K562 (cell line): ENCODE results near the gene MAGED4. TPM values are rescaled to one million over a fixed set of nuclear protein-coding genes. Genes with fewer than 3 reads are reported as not detected.

Source experiments
- ARNT ChIP-seq, 2 experiments: fragments of 450-650 bp; IDR thresholded peaks; 2 replicates each; pipeline ENCODE4 v1.6.1; 2016; ENCODE audit warnings: mild to moderate bottlenecking in 1 of 2
- CBX5 ChIP-seq: IDR thresholded peaks from 2 replicates; pipeline ENCODE4 v1.6.1; 2014; ENCODE audit warnings: low read depth, borderline replicate concordance
- CEBPG ChIP-seq, 3 experiments: fragments of 200-800 bp in 1 of 3; sonication (Bioruptor generic) in 1 of 3; sonication (generic) in 1 of 3; formaldehyde crosslinking in 1 of 3; IDR thresholded peaks in 2 of 3; conservative IDR thresholded peaks in 1 of 3; 2 replicates each; pipeline versions ENCODE4 v1.6.1 to v1.8.0; 2016 to 2022; ENCODE audit warnings: missing compliant biosample characterization in 2 of 3, missing genetic modification characterization in 2 of 3, mild to moderate bottlenecking in 1 of 3, missing genetic modification reagents in 1 of 3
- CHD1 ChIP-seq: fragments of 200-600 bp; sonication (generic); IDR thresholded peaks from one replicate; pipeline ENCODE4 v1.6.1; 2012; ENCODE audit warnings: mild to moderate bottlenecking, moderate library complexity, low read length, inconsistent platforms
- ILF3 ChIP-seq: fragments of 450-650 bp; IDR thresholded peaks from 2 replicates; pipeline ENCODE4 v1.6.1; 2018; ENCODE audit warnings: antibody characterized with exemption, mild to moderate bottlenecking, moderate library complexity, borderline replicate concordance
- NFIX ChIP-seq: fragments of 250-450 bp; sonication (Bioruptor Pico); IDR thresholded peaks from 2 replicates; pipeline ENCODE4 v1.4.0; 2020; ENCODE audit warnings: low read depth, mild to moderate bottlenecking, moderate library complexity
- NFXL1 ChIP-seq: fragments of 450-650 bp; formaldehyde crosslinking; IDR thresholded peaks from 2 replicates; pipeline ENCODE4 v1.4.0; 2021; ENCODE audit warnings: mild to moderate bottlenecking
- TBP ChIP-seq: optimal IDR thresholded peaks from 2 replicates; pipeline ENCODE3; 2011; ENCODE audit warnings: low read depth, low read length, improper control_type of control experiment
- TFAM ChIP-seq: fragments of 250-450 bp; sonication (Bioruptor Pico); conservative IDR thresholded peaks from 2 replicates; pipeline ENCODE4 v1.5.0; 2021; ENCODE audit warnings: mild to moderate bottlenecking, moderate library complexity
- YBX1 ChIP-seq: fragments of 450-650 bp; IDR thresholded peaks from 2 replicates; pipeline ENCODE4 v1.7.1; 2016; ENCODE audit warnings: mild to moderate bottlenecking
- ZNF318 ChIP-seq, 2 experiments: fragments of 450-650 bp; IDR thresholded peaks; 2 replicates each; pipeline ENCODE4 v1.6.1; 2016; ENCODE audit warnings: mild to moderate bottlenecking in 2 of 2, borderline replicate concordance in 1 of 2, low read depth in 1 of 2, moderate library complexity in 1 of 2
- polyA plus RNA-seq, 8 experiments: library from polyadenylated mRNA; depleted of rRNA in 4 of 8; stranded (reverse) in 5 of 8; unstranded in 3 of 8; fragments of >200 nt; fragmentation: Nextera tagmentation in 2 of 8; fragmentation: Illumina TruSeq in 1 of 8; extraction: Ambion mirVana in 2 of 8; extraction: Trizol in 1 of 8; gene quantifications; 2 replicates each; pipeline versions ENCODE4 v1.2.1 to v1.2.3, GENCODE V29; 2011 to 2014; ENCODE audit warnings: inconsistent platforms in 1 of 8, missing spikeins in 1 of 8
- total RNA-seq, 7 experiments: library from RNA; depleted of rRNA in 6 of 7; stranded (reverse); fragments of >200 nt in 6 of 7; fragmentation: Illumina TruSeq in 2 of 7; extraction: Trizol in 2 of 7; gene quantifications; 2 replicates each; pipeline versions ENCODE4 v1.2.1 to v1.2.3, GENCODE V29; 2011 to 2021; ENCODE audit warnings: low replicate concordance in 1 of 7

The MAGED4 gene
- total and polyA plus RNA-seq, 9 of the 15 experiments (the other 6 are each of a cell fraction or from before 2014, with no cell fraction given) = not detected

- no peak for TF ChIP-seq ZNF318 (IDR thresholded peaks at IDR 0.05; ENCODE audit: borderline replicate concordance in 1 of 2, low read depth in 1 of 2)
- TF ChIP-seq TFAM (CRISPR knock-in tag) = no peak
- no peak for TF ChIP-seq NFIX (CRISPR knock-in tag)
- no peak for TF ChIP-seq NFXL1 (CRISPR knock-in tag)
- no peak for TF ChIP-seq YBX1
- TF ChIP-seq ILF3 = no peak
- TF ChIP-seq ARNT (IDR thresholded peaks at IDR 0.05) = no peak
- no peak for TF ChIP-seq TBP
- no peak for TF ChIP-seq CBX5
- no peak for TF ChIP-seq CEBPG (CRISPR knock-in tag; IDR thresholded peaks at IDR 0.05)
- TF ChIP-seq CEBPG (tag; conservative IDR thresholded peaks at IDR 0.05 in 1 of 2, IDR thresholded peaks at IDR 0.05 in 1 of 2) = no peak
- TF ChIP-seq CHD1 = no peak
Observed at GRCh38 chrX:52139545-52139895, 45.2 kb upstream of the MAGED4 start (continued).
